K562 treated with DMSO at 1 percent for 4 hours (cell line): Measurements from ENCODE around the gene LOX. TPM values are rescaled to one million over a fixed set of nuclear protein-coding genes. Genes with fewer than 3 reads are reported as not detected.

Experiments used
- total RNA-seq: library from RNA; unstranded; fragments of 300-600 nt; gene quantifications from 2 replicates; pipeline ENCODE4 v1.2.3, GENCODE V29; 2022; ENCODE audit not compliant: insufficient read depth

Gene LOX, protein sequence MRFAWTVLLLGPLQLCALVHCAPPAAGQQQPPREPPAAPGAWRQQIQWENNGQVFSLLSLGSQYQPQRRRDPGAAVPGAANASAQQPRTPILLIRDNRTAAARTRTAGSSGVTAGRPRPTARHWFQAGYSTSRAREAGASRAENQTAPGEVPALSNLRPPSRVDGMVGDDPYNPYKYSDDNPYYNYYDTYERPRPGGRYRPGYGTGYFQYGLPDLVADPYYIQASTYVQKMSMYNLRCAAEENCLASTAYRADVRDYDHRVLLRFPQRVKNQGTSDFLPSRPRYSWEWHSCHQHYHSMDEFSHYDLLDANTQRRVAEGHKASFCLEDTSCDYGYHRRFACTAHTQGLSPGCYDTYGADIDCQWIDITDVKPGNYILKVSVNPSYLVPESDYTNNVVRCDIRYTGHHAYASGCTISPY
- 0.28 and 0.84 TPM in 2 replicates for total RNA-seq

DNA sequence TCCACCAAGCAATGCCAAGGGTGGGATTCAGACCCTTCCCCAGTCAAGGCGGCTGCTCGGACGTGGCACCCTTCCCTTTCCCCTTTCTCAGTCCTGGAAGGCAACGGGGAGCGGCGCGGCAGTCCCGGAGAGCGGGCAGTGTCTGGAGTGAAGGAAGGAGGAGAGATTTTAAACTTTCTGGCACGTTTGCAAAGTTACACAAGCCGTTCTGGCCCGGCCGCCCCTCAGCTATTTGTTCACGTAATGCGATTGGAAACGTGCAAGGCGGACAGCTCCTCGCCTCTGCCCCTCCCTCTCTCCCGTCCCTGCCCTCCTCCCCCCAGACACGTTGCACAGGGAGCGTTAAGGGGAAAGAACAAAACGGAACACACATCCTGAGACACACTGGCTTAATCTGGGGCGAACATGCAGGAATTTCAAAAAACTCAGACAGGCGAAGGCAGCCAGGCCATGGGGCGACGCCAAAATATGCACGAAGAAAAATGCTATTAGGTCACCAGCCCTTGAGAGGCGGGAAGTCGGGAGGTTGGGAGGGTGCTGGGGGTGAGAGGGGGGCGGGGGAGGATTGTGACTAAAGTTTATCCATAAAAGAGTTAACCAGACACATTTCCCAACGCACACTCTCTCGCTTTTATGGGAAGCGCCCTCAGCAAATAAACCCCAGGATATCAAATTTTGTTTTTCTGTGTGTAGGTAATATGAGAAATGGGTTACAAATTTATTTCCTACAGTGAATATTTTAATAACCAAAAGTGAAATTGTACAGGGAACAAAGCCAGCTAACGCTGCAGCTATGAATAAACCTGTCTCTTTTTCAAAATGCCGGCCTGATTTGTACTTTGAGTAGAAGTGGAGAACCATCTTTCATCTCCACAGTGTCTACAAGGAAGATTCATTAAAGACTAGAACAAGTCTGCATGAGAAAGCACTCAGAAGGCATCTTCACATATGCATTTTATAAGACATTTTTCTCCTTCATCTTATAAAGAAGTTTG lies at the start of gene LOX:
Gene LOX, minus strand, starts transcription at position 144 of the 995 bp plus-strand sequence. CDS start 274 bp downstream, outside the sequence.

Other genes starting within 250 kb of the LOX start
- not detected in 2 replicates for gene FTMT, start 226.4 kb downstream of the LOX start, total RNA-seq
- 1.1 and 2.9 TPM in 2 replicates for gene SRFBP1, start 116.3 kb downstream of the LOX start, total RNA-seq
- not detected in 2 replicates for gene ZNF474, start 51.3 kb upstream of the LOX start, total RNA-seq
- gene SNCAIP, start 234.0 kb upstream of the LOX start, total RNA-seq = not detected in 2 replicates